NCI-H2029 treated with DMSO at 0.1 percent for 48 hours (cell line): ENCODE measurements around the gene HOOK2.
"Not testable (repeated sequence)": the region's sequence is repeated elsewhere in the genome, so short reads cannot be mapped to it uniquely, and the experiment has no call there.

Experiments
- DNase-seq: peaks from one replicate; lab custom pipeline; 2025; lab: John Stamatoyannopoulos, UW

HOOK2 gene

GRCh38 chr19:12774588-12775555 is at the start of gene HOOK2:
TSS of gene HOOK2 (minus strand) at chr19:12775552. CDS start at chr19:12775449, 103 bp downstream.
- DNase-seq: peak; percentile 72

- no peak for DNase-seq
These were observed 46.4 kb upstream of the HOOK2 start for GRCh38 chr19:12821761-12822160.

GRCh38 chr19:12817810-12818209 is 42.5 kb upstream of the HOOK2 start:
- not testable (repeated sequence) for DNase-seq

- not testable (repeated sequence) for DNase-seq
These were observed 41.8 kb upstream of the HOOK2 start for GRCh38 chr19:12817188-12817587.

- DNase-seq: no peak
These were observed 39.7 kb upstream of the HOOK2 start for GRCh38 chr19:12815088-12815487.

- DNase-seq: peak; percentile 47
These were observed 31.1 kb upstream of the HOOK2 start, which contains the start of gene RNASEH2A for GRCh38 chr19:12806242-12807081. TSS of gene RNASEH2A (plus strand) at chr19:12806584. CDS start at chr19:12806674, 90 bp downstream.

- DNase-seq: no peak
These were observed 28.7 kb upstream of the HOOK2 start for GRCh38 chr19:12804051-12804450.

GRCh38 chr19:12802267-12803106 is 27.1 kb upstream of the HOOK2 start:
- DNase-seq: no peak

GRCh38 chr19:12801466-12802266 is 26.3 kb upstream of the HOOK2 start, which contains the start of the genes PRDX2 and THSD8:
TSS of gene PRDX2 (minus strand) at chr19:12801800. CDS start at chr19:12801261, 539 bp downstream.
TSS of gene THSD8 (plus strand) at chr19:12802069. CDS start at chr19:12802072, 3 bp downstream.
- DNase-seq: peak; percentile 63

- DNase-seq: no peak
These were observed 25.6 kb upstream of the HOOK2 start for GRCh38 chr19:12800923-12801465.

- no peak for DNase-seq
These were observed 25.1 kb upstream of the HOOK2 start for GRCh38 chr19:12800466-12800770.

GRCh38 chr19:12799742-12800465 is 24.6 kb upstream of the HOOK2 start:
- no peak for DNase-seq

GRCh38 chr19:12797607-12798006 is 22.3 kb upstream of the HOOK2 start:
- DNase-seq: not testable (repeated sequence)

- DNase-seq: no peak
These were observed 21.8 kb upstream of the HOOK2 start for GRCh38 chr19:12797141-12797587.

- peak; percentile 66 for DNase-seq
These were observed 21.1 kb upstream of the HOOK2 start for GRCh38 chr19:12796146-12797071.

GRCh38 chr19:12794971-12795381 is 19.6 kb upstream of the HOOK2 start:
- DNase-seq: no peak

- DNase-seq: no peak
These were observed 19.0 kb upstream of the HOOK2 start for GRCh38 chr19:12794196-12794941.
